HG03354 (cell line): ENCODE data around the gene NFRKB.
A peak's percentile ranks its signal among the peaks of the same experiment; 100 is the strongest.

ENCODE experiments used
- ATAC-seq: cut with Tn5 transposase; IDR thresholded peaks from one replicate; pipeline ENCODE4 v1.9.1; 2021; ENCODE audit warnings: mild to moderate bottlenecking; ENCODE audit not compliant: unreplicated experiment, poor library complexity, severe bottlenecking

The NFRKB gene

DNA sequence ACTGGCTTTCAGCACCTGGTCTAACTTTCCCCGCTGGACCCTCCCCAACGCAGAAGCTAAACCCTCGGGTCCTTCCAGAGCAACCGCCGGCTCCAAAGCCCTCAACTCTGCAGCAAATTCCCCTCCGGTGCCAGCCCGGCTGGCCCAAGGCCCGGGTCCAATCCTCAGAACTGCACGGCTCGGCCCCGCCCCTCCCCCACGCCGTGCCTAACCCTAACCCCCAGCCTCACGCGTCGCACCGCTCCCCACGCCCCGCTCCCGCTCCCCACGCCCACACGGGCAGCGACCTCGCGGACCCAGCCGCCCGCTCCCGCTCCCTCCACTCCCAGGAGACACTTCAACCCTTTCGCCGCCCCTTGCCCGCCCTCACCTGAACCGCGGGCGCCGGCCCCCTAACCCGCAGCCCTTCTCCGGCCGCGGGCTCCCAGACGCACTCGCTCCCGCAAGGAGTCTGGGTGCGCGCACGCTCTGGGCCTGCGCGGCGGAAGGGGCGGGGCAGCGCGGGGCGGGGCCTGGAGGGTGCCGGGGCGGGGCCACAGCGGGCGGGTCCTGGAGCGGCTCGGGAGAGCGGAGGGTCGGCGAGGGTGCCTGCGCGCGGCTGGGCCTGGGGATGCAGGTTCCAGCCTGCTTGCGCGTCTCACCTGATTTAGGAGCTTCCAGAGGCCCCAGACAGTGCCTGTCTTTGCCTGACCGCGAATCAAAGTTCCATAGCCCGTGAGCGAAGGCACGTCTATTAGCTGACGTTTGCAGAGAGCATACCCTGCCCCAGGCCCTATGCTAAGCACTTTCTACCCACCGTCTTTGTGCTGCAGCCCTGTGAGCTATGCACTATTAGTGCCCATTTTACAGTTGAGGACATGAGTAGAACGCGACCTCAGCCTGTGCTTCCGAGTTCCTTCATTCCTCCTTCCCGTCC lies at the start of gene NFRKB:
TSS of gene NFRKB (minus strand) at position 453 of the 916 bp plus-strand sequence. CDS start 2,729 bp downstream, outside the sequence.
- ATAC-seq: peak; percentile 95

DNA sequence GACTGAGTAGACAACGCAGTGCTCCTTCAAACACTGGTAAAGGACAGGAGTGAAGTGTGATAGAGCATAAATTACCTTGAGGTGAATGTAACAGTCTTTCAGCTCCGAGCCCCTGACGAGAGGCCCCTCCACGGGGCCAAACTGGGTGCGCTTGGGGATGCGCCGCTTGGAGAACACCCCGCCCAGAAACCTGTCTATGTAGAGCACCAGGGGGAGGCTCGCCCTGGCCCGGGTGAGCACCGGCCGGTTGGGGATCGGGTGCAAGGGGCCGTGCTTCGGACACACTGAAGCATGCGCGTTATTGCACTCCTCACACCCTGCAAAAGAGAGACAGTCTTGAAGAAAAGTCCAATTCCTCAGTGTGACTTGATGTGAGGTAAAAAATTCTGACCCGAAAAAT lies 49.3 kb upstream of the NFRKB start:
- no peak for ATAC-seq

- ATAC-seq: no peak
Measured at GRCh38 chr11:129943036-129943435, 47.7 kb upstream of the NFRKB start.

DNA sequence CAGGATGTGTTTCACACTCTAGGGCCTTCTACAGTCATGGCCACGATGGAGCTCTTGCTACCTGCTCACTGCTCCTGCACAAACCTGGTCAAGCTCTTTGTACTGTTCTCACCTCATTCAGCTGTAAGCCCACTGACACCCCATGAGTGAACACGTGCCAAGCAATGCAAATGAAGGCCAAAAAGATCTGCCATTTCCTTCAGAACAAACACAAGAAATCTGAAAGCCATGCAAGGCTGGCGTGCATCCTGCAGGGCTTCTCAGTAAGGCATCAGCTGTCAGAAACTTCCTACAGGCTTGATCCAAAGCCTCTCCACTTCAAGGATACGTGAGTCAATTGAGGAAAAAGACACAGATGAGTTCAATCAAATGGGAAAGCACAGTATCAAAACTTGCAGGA lies 44.1 kb upstream of the NFRKB start:
- no peak for ATAC-seq

- no peak for ATAC-seq
Measured at GRCh38 chr11:129938764-129939163, 43.4 kb upstream of the NFRKB start.

- no peak for ATAC-seq
Measured at GRCh38 chr11:129937592-129938238, 42.3 kb upstream of the NFRKB start.

DNA sequence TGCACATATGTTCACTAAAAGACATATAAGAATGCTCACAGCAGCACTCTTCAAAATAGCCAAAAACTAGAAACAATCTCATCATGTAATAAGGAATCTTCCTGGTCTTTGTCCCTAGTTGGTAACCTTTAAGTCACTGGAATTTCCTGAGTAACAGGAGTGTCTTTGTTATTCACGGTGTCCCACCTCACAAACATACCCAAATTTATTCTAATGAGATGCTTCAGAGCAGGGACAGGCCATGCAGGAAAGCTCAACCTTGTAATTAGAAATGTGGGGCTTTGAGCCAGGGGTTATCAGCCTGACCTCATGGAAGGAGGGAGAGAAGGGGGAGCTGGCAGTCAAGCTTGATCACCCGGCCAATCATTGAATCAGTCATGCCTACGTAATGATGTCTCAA lies 40.3 kb upstream of the NFRKB start:
- ATAC-seq: no peak

- ATAC-seq: no peak
Measured at GRCh38 chr11:129933891-129934290, 38.5 kb upstream of the NFRKB start.

- ATAC-seq: no peak
Measured at GRCh38 chr11:129933262-129933661, 37.9 kb upstream of the NFRKB start.

DNA sequence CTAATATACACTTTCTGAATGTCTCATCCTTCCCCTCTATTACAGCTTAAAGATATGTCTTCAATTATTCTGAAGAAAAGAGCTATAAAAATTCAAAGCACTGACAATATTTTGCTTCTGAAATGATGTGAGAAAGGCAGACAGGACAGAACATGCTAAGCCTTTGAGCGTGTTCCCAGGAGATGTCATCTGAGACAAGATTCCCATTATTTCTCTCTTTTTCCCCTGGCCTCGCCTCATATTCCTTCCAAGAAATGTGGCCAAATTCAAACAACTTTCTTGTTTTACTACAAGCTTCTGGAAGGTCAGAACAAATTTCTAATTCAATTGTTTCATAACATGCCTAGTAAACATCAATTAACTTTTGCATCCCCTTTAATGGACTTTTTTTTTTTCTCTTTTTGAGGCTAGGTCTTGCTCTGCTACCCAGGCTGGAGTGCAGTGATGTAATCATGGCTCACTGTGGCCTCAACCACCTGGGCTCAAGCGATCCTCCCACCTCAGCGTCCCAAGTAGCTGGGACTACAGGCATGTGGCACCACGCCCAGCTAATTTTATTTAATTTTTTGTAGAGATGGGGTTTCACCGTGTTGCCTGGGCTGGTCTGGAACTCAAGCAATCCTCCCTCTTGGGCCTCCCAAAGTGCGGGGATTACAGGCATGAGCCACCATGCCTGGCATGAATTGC lies 37.1 kb upstream of the NFRKB start:
- no peak for ATAC-seq

DNA sequence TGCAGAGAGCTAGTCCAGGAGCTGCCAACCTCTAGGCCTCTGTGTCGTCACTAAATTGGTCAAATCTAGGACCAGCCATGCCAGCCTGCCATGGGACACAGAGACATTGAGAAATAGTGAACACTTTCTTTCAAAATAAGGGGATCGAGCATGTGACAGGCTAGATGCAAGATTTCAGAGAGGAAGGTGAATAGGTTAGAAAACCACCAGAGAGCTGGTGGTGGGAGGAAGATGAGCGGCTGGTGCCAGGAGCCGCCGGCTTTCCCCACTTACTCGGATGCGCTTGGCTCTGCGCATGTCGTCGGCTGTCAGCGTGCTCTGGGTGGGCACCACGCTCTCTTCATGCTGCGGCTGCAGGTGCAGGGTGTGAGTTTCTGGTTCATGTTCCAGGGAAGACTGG lies 35.4 kb upstream of the NFRKB start:
- no peak for ATAC-seq

- no peak for ATAC-seq
Measured at GRCh38 chr11:129930296-129930695, 34.9 kb upstream of the NFRKB start.

GRCh38 chr11:129929721-129930120 lies 34.3 kb upstream of the NFRKB start:
- no peak for ATAC-seq

DNA sequence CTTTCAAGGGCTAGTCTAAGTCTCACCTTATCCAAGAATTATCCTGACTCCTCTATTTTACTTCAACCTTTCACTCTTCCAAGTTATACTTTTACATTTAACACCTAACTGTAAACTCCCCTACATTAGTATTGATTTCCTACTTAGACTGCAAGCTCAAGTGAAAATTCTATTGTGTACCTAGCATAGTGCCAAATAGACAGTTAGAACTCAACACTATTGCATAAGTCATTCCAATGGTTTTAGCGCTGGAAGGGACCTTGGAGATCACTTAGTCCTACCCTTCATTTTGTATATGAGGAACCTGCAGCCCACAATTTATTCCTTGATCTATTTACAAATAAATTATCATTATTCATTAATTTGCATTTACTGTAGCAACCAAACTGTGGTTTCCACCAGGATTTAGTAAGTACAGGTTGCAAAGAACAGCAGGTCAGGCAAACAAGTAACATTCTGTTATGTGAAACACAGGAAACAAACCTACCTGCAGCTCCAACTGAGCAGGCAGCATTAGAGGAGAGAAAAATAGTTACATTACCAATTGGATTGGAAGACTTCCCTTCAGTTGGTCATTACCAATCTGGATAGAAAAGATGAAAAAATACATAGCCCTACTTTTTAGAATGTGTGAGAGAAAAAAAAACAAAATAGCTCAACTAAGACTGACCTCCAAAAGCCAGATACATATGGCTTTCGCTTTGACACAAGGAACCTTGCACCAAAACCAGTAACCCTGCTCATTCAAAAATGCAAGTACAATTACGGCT lies 33.7 kb upstream of the NFRKB start:
- no peak for ATAC-seq

DNA sequence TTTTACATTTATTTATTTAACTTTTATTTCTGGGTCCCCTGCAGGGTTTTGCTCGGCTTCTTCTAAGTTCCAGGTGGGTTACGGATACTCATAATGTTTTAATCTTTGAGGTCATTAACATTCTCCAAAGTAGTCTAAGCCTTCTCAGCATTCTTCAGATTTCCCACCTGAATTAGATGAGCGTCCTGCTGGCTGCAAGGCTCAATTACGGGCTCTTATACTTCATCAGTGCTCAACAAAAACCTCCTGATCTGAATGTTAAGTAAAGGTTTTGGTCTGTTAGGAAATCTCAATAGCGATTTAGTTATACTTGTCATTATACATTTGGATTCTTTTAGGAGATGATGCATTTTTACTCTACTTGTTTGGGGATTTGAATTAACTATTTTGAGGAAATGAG lies 27.3 kb upstream of the NFRKB start:
- no peak for ATAC-seq

- ATAC-seq: no peak
Measured at GRCh38 chr11:129918361-129918760, 23.0 kb upstream of the NFRKB start.

DNA sequence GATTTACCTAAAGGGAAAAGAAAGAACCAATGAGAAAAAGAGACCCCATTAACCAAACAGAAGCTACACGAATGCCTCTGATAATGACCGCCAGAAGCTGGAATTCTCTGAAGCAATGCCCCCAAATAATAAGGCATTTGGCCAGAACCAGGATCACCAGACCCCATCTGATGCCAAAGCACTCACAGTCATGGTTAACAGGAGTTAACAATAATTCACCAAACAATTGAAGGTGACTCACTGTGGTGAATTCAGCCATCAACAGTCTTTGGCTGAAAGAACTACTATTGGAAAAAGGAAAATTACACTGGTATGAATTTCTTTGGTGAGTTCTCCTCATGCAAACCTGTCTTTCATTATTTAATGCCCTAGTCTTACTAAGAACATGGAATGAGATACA lies 21.9 kb upstream of the NFRKB start:
- ATAC-seq: no peak

DNA sequence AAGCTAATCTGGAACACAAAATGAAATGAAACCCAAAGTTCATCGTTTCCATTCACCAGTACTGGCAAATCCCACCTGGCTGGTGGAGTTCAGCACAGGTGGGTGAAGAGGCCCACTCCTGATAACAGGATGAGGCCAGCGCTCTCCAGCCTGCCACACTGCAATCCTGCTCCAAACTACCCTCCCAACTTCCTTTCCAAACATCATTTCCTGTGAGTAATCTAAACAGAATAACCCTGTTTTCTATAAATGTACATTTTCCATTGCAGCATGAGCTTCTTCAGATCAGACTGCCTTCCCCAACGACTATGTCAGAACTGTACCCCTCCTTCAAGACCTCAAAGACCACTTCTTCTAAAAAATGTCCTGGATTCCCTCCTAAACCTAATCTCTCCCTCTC lies 15.9 kb upstream of the NFRKB start:
- ATAC-seq: no peak

DNA sequence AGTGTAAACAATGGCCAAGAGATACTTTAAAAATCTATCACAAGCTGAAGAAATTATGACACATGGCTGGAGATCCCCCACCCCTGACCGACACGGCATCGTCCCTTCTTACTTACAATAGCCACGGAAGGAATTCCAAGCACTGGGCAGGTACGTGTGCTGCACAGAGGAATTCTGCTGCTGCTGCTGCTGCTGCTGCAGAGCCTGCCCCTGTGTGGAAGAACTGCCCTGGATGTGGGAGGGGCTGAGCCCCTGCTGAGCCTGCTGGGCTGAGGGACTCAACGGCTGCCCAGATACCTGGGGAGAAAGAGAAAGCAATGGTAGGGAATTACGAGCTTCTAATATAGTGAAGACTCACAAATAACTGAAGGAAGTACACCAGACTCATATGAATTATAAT lies 15.0 kb upstream of the NFRKB start:
- no peak for ATAC-seq

DNA sequence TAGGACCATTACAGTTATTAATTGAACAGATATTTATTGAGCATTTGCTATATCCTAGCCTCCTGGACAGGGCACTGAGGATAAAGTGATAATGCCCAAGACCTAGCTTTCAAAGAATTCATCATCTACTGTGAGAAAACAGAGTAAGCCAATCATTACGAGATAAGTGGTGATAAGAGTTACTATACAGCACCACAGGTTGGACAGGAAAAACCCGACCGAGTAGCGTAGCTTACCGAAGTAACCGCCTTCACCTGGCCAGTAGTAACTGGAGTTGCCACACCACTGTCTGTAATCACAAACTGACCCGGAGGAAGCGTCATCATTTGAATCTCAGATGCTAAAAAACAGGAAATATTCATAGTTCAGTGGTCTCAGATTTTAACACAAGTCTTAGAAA lies 10.0 kb upstream of the NFRKB start:
- no peak for ATAC-seq
